KMS-11 (cell line): ENCODE results near the gene ITGB3.

Source experiments
- H2AFZ ChIP-seq: fragments of 200-600 bp; sonication (generic); 2 replicates; pipeline ENCODE4 v1.6.1; 2016; ENCODE audit warnings: antibody characterized with exemption, mixed run types, low read depth
- H3K27ac ChIP-seq: fragments of 200-600 bp; sonication (generic); 2 replicates; pipeline ENCODE4 v1.6.1; 2016; ENCODE audit warnings: mild to moderate bottlenecking, mixed run types
- H3K27me3 ChIP-seq: fragments of 200-600 bp; sonication (generic); 2 replicates; pipeline ENCODE4 v1.6.1; 2017; ENCODE audit warnings: mild to moderate bottlenecking, low read depth, mixed run types, moderate library complexity; ENCODE audit not compliant: insufficient read depth
- H3K36me3 ChIP-seq: fragments of 200-600 bp; sonication (generic); 2 replicates; pipeline ENCODE4 v1.6.1; 2017; ENCODE audit warnings: mild to moderate bottlenecking, mixed run types; ENCODE audit not compliant: insufficient read depth
- H3K4me1 ChIP-seq: fragments of 200-600 bp; sonication (generic); 2 replicates; pipeline ENCODE4 v1.6.1; 2016; ENCODE audit warnings: mild to moderate bottlenecking, low read depth, mixed run types; ENCODE audit not compliant: poor library complexity, severe bottlenecking
- H3K4me2 ChIP-seq: fragments of 200-600 bp; sonication (generic); 2 replicates; pipeline ENCODE4 v1.7.0; 2016; ENCODE audit warnings: mild to moderate bottlenecking, mixed run types
- H3K4me3 ChIP-seq: fragments of 200-600 bp; sonication (generic); IDR thresholded peaks from 2 replicates; pipeline ENCODE4 v1.6.1; 2017; ENCODE audit warnings: low read depth, low read length, mixed read lengths; ENCODE audit not compliant: insufficient read depth
- H3K79me2 ChIP-seq: fragments of 200-600 bp; sonication (generic); 2 replicates; pipeline ENCODE4 v1.6.1; 2016; ENCODE audit warnings: low read depth, mixed run types; ENCODE audit not compliant: insufficient read depth
- H3K9ac ChIP-seq: fragments of 200-600 bp; sonication (generic); 2 replicates; pipeline ENCODE4 v1.6.1; 2016; ENCODE audit warnings: mild to moderate bottlenecking, mixed run types
- H4K20me1 ChIP-seq: fragments of 200-600 bp; sonication (generic); 2 replicates; pipeline ENCODE4 v1.6.1; 2016; ENCODE audit warnings: mild to moderate bottlenecking, mixed run types; ENCODE audit not compliant: insufficient read depth
- TF ChIP-seq, protein P1 (sequence below): fragments of 200-600 bp; sonication (generic); conservative IDR thresholded peaks from 2 replicates; pipeline ENCODE4 v1.6.1; 2017; ENCODE audit warnings: low read depth, mild to moderate bottlenecking, antibody characterized with exemption, low read length, moderate library complexity, mixed read lengths

ITGB3 gene

DNA sequence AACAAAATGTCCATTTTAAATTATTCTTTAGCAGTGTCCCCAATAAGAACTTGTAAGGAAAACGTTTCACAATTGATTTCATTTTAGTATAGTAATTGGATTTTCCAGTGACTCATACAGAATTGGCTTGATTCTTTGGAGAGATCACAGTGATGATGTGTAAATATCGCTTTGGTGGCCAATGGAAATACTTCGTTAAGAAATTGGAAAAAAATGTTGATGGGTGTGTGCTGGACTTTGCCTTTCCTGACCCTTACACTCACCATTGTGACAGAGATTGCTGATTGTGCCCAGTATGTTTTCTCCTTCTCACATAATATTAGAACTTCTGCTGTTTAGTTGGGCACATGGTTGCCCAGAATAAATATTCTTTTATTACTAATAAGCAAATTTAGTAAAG is 62.7 kb downstream of the ITGB3 start:
- H3K27ac ChIP-seq: no peak overlapping the region
- H3K27me3 ChIP-seq: no peaks in the 10 kb centered on the region
- H2AFZ ChIP-seq: no peak overlapping the region
- no peak overlapping the region for H3K4me3 ChIP-seq
- no peak overlapping the region for H3K9ac ChIP-seq
- H3K4me1 ChIP-seq: peaks cover 3% of the 10 kb centered on the region
- no peak overlapping the region for H3K4me2 ChIP-seq
- no peaks in the 10 kb centered on the region for H4K20me1 ChIP-seq
- H3K36me3 ChIP-seq: no peaks in the 10 kb centered on the region
- no peaks in the 10 kb centered on the region for H3K79me2 ChIP-seq
- TF ChIP-seq, protein P1, sequence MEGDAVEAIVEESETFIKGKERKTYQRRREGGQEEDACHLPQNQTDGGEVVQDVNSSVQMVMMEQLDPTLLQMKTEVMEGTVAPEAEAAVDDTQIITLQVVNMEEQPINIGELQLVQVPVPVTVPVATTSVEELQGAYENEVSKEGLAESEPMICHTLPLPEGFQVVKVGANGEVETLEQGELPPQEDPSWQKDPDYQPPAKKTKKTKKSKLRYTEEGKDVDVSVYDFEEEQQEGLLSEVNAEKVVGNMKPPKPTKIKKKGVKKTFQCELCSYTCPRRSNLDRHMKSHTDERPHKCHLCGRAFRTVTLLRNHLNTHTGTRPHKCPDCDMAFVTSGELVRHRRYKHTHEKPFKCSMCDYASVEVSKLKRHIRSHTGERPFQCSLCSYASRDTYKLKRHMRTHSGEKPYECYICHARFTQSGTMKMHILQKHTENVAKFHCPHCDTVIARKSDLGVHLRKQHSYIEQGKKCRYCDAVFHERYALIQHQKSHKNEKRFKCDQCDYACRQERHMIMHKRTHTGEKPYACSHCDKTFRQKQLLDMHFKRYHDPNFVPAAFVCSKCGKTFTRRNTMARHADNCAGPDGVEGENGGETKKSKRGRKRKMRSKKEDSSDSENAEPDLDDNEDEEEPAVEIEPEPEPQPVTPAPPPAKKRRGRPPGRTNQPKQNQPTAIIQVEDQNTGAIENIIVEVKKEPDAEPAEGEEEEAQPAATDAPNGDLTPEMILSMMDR: no peak

DNA sequence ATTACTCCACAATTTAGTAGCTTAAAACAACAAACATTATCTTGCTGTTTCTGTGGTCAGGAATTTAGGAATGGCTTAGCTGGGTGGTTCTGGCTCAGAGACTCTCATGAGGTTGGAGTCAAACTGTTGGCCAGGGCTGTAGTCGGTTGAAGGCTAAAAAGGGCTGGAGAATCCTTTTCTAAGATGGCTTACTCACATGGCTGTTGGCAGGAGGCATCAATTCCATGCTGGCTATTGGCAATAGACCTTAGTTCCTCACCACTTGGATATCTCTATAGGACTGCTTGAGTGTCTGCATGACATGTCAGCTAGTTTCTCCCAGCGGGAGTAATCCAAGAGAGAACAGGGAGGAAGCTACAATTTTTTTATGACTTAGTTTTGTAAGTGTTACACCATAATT is 63.5 kb downstream of the ITGB3 start:
- Histone ChIP-seq H3K27ac (no peak overlapping the region), H3K36me3 (no peaks in the 10 kb centered on the region), H3K4me2 (no peak overlapping the region), H2AFZ (no peak overlapping the region), H3K9ac (no peak overlapping the region), H3K79me2 (no peaks in the 10 kb centered on the region), H3K4me3 (no peak overlapping the region), H3K27me3 (no peaks in the 10 kb centered on the region), H3K4me1 (peaks cover 3% of the 10 kb centered on the region), H4K20me1 (no peaks in the 10 kb centered on the region)
- TF ChIP-seq, protein P1: no peak

DNA sequence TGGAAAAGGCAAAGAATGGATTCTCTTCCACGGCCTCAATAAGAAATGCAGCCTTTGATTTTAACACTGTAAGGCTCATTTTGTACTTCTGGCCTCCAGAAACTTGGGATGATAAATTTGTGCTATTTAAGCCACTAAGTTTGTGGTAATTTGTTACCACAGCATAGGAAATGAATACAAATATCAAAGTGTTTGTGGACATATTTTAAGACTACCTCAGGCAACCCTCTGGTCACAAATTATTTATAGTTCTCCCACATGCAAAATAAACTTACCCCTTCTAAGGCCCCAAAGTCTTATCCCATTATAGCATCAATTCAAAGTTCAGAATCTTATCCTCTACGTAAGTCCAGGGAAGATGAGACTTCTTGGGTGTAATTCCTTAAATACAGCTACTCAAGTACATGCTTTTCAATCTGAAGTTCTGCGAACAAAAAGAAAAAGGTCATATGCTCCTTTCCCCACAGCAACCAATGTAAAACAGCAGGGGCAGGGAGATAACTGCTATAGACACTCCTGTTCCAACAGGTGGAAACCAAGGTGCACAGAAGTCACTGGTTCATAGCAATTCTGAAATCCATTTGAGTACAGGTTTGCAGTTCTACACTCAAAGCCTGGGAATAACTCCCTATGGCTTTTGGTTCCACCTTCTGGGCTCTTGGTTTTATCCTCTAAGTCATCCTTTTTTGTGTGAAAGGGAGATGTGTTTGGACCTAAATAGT is 64.7 kb downstream of the ITGB3 start:
- no peaks in the 10 kb centered on the region for H3K36me3 ChIP-seq
- no peaks in the 10 kb centered on the region for H3K27me3 ChIP-seq
- H3K9ac ChIP-seq: no peak overlapping the region
- H3K4me2 ChIP-seq: no peak overlapping the region
- H3K4me3 ChIP-seq: no peak overlapping the region
- no peaks in the 10 kb centered on the region for H3K79me2 ChIP-seq
- H3K4me1 ChIP-seq: peaks cover 3% of the 10 kb centered on the region
- no peak overlapping the region for H2AFZ ChIP-seq
- H4K20me1 ChIP-seq: no peaks in the 10 kb centered on the region
- TF ChIP-seq, protein P1: no peak
- no peak overlapping the region for H3K27ac ChIP-seq

DNA sequence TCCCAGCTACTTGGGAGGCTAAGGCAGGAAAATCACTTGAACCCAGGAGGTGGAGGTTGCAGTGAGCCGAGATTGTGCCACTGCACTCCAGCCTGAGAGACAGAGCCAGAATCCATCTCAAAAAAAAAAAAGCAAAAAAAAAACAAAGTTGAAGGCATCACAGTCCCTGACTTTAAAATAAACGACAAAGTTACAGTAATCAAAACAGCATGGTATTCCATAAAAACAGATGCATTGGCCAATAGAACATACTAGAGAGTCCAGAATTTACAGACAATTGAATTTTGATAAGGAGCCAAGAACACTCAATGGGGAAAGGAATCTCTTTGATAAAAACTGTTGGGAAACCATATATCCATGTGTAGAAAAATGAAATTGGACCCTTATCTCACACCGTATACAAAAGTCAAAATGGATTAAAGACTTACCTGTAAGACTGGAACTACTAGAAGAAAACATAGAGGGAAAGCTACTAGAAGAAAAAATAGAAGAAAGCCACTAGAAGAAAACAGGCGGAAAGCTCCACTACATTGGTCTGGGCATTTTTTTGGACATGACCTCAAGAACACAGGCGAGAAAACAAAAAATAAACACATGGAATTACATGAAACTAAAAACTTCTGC is 67.4 kb downstream of the ITGB3 start:
- TF ChIP-seq, protein P1: no peak
- no peaks in the 10 kb centered on the region for H3K79me2 ChIP-seq
- no peak overlapping the region for H3K27ac ChIP-seq
- H3K9ac ChIP-seq: no peak overlapping the region
- H3K27me3 ChIP-seq: no peaks in the 10 kb centered on the region
- H3K4me1 ChIP-seq: no peaks in the 10 kb centered on the region
- no peak overlapping the region for H3K4me2 ChIP-seq
- H3K4me3 ChIP-seq: no peak overlapping the region
- no peaks in the 10 kb centered on the region for H3K36me3 ChIP-seq
- H2AFZ ChIP-seq: no peak overlapping the region
- no peaks in the 10 kb centered on the region for H4K20me1 ChIP-seq
